DOHH2 (cell line): ENCODE data around the gene NOCT.
"Not testable (repeated sequence)": the region's sequence is repeated elsewhere in the genome, so short reads cannot be mapped to it uniquely, and the experiment has no call there.

Experiments
- CTCF ChIP-seq: fragments of 200-600 bp; sonication (generic); IDR thresholded peaks from one replicate; pipeline ENCODE4 v1.5.1; 2014; ENCODE audit warnings: antibody characterized with exemption, mild to moderate bottlenecking, low read depth, low read length; ENCODE audit not compliant: poor library complexity, severe bottlenecking
- EZH2phosphoT487 ChIP-seq: fragments of 200-600 bp; sonication (generic); IDR thresholded peaks from 2 replicates; pipeline ENCODE4 v1.6.1; 2017; ENCODE audit warnings: borderline replicate concordance, mild to moderate bottlenecking, antibody characterized with exemption, low read length, moderate library complexity, mixed read lengths

- TF ChIP-seq CTCF, EZH2phosphoT487: not testable (repeated sequence)
Observed at GRCh38 chr4:139059026-139059425, 43.4 kb downstream of the NOCT start.
